IPS-18a (cell line): Measurements from ENCODE around the gene SLC17A1.

Experiments used
- H3K27ac ChIP-seq: one replicate; pipeline ENCODE4 v1.5.1; 2013; ENCODE audit warnings: low read length
- H3K27me3 ChIP-seq: one replicate; pipeline ENCODE4 v1.6.1; 2013; ENCODE audit warnings: mild to moderate bottlenecking, low read length; ENCODE audit not compliant: control insufficient read depth, insufficient read depth
- H3K36me3 ChIP-seq: one replicate; pipeline ENCODE4 v1.6.1; 2013; ENCODE audit warnings: low read depth, low read length; ENCODE audit not compliant: control insufficient read depth
- H3K4me1 ChIP-seq: one replicate; pipeline ENCODE4 v1.6.1; 2013; ENCODE audit warnings: low read depth, low read length; ENCODE audit not compliant: control insufficient read depth
- H3K4me3 ChIP-seq: one replicate; pipeline ENCODE4 v1.5.1; 2013; ENCODE audit warnings: low read length
- H3K9ac ChIP-seq: one replicate; pipeline ENCODE4 v1.6.1; 2013; ENCODE audit warnings: mild to moderate bottlenecking, low read length, moderate library complexity
- H3K9me3 ChIP-seq: one replicate; pipeline ENCODE4 v1.6.1; 2013; ENCODE audit warnings: low read depth, low read length; ENCODE audit not compliant: control insufficient read depth

Gene SLC17A1

GRCh38 chr6:25863360-25863759 lies 31.5 kb upstream of the SLC17A1 start:
- no peak overlapping the region for H3K27ac ChIP-seq
- no peaks in the 10 kb centered on the region for H3K4me1 ChIP-seq
- H3K36me3 ChIP-seq = no peaks in the 10 kb centered on the region
- no peak overlapping the region for H3K9ac ChIP-seq
- no peaks in the 10 kb centered on the region for H3K27me3 ChIP-seq
- H3K9me3 ChIP-seq = no peaks in the 10 kb centered on the region
- no peak overlapping the region for H3K4me3 ChIP-seq

DNA sequence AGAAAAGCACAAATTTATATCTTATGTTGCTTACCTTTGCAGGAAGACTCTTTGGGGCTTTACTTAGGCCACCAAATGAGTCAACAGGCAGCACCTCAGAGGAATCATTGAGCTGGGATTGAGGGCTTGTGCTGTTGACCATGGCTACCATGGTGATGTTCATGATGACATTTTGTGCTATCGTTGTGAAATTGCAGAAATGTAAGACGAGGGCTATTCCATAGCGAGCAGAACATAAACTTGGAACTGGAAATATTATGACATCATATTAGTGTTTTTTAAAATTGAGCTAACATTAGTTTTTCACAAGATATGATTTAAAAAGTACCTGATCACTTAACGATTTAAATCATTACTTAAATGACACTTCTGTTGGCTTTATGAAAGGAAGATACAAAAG lies 30.3 kb upstream of the SLC17A1 start:
- Histone ChIP-seq H3K9me3 (no peaks in the 10 kb centered on the region), H3K36me3 (no peaks in the 10 kb centered on the region), H3K4me3 (no peak overlapping the region), H3K27me3 (no peaks in the 10 kb centered on the region), H3K4me1 (no peaks in the 10 kb centered on the region), H3K27ac (no peak overlapping the region), H3K9ac (no peak overlapping the region)

- H3K27me3 ChIP-seq = no peaks in the 10 kb centered on the region
- H3K4me1 ChIP-seq = peaks cover 7% of the 10 kb centered on the region
- no peak overlapping the region for H3K4me3 ChIP-seq
- H3K9me3 ChIP-seq = no peaks in the 10 kb centered on the region
- no peak overlapping the region for H3K9ac ChIP-seq
- H3K27ac ChIP-seq = no peak overlapping the region
- no peaks in the 10 kb centered on the region for H3K36me3 ChIP-seq
These were observed 20.9 kb upstream of the SLC17A1 start for GRCh38 chr6:25852756-25853155.

GRCh38 chr6:25851961-25852360 lies 20.1 kb upstream of the SLC17A1 start:
- no peaks in the 10 kb centered on the region for H3K9me3 ChIP-seq
- H3K27me3 ChIP-seq = no peaks in the 10 kb centered on the region
- no peak overlapping the region for H3K9ac ChIP-seq
- peaks cover 7% of the 10 kb centered on the region for H3K4me1 ChIP-seq
- H3K36me3 ChIP-seq = no peaks in the 10 kb centered on the region
- no peak overlapping the region for H3K27ac ChIP-seq
- H3K4me3 ChIP-seq = no peak overlapping the region

GRCh38 chr6:25844518-25844917 lies 12.7 kb upstream of the SLC17A1 start:
- H3K27ac ChIP-seq = no peak overlapping the region
- peaks cover under 1% of the 10 kb centered on the region for H3K4me1 ChIP-seq
- no peaks in the 10 kb centered on the region for H3K27me3 ChIP-seq
- H3K9me3 ChIP-seq = no peaks in the 10 kb centered on the region
- H3K9ac ChIP-seq = no peak overlapping the region
- H3K4me3 ChIP-seq = no peak overlapping the region
- no peaks in the 10 kb centered on the region for H3K36me3 ChIP-seq

GRCh38 chr6:25842526-25842925 lies 10.7 kb upstream of the SLC17A1 start:
- H3K9me3 ChIP-seq = no peaks in the 10 kb centered on the region
- H3K36me3 ChIP-seq = no peaks in the 10 kb centered on the region
- no peaks in the 10 kb centered on the region for H3K27me3 ChIP-seq
- H3K27ac ChIP-seq = no peak overlapping the region
- no peak overlapping the region for H3K9ac ChIP-seq
- H3K4me3 ChIP-seq = no peak overlapping the region
- no peaks in the 10 kb centered on the region for H3K4me1 ChIP-seq

- no peaks in the 10 kb centered on the region for H3K9me3 ChIP-seq
- H3K27ac ChIP-seq = no peak overlapping the region
- no peak overlapping the region for H3K4me3 ChIP-seq
- no peak overlapping the region for H3K9ac ChIP-seq
- H3K36me3 ChIP-seq = no peaks in the 10 kb centered on the region
- H3K4me1 ChIP-seq = no peaks in the 10 kb centered on the region
- no peaks in the 10 kb centered on the region for H3K27me3 ChIP-seq
These were observed 3.8 kb upstream of the SLC17A1 start for GRCh38 chr6:25835442-25836283.

DNA sequence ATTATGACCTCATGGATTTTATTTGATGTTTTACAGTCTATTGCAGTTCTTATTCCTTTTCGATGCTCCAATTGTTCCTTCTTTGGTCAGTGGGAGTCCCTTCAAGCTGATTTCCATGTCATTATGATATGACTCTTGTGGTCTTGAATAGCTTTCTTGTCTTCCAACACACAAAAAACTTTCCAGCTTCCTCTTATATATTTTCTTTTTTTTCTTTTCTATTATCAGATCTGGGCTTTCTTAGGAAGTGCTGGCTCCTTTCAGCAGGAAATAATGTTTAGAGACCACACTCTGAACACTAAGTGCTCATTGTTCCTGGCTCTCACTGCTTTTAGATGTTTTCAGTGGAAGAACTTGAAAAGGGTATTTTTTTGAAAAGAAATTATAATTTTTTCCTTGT lies 3.1 kb upstream of the SLC17A1 start:
- no peaks in the 10 kb centered on the region for H3K4me1 ChIP-seq
- H3K27me3 ChIP-seq = no peaks in the 10 kb centered on the region

GRCh38 chr6:25833136-25833535 lies 1.3 kb upstream of the SLC17A1 start:
- no peaks in the 10 kb centered on the region for H3K4me1 ChIP-seq
- H3K4me3 ChIP-seq = no peak overlapping the region
- no peak overlapping the region for H3K27ac ChIP-seq
- no peaks in the 10 kb centered on the region for H3K9me3 ChIP-seq
- H3K36me3 ChIP-seq = no peaks in the 10 kb centered on the region
- no peak overlapping the region for H3K9ac ChIP-seq
- no peaks in the 10 kb centered on the region for H3K27me3 ChIP-seq

More for the DNA sequence above, 3.1 kb upstream of the SLC17A1 start:
- Histone ChIP-seq H3K36me3 (no peaks in the 10 kb centered on the region), H3K4me3 (no peak overlapping the region), H3K9me3 (no peaks in the 10 kb centered on the region), H3K9ac (no peak overlapping the region), H3K27ac (no peak overlapping the region)

GRCh38 chr6:25832670-25833069 lies 818 bp upstream of the SLC17A1 start:
- no peaks in the 10 kb centered on the region for H3K9me3 ChIP-seq
- no peaks in the 10 kb centered on the region for H3K27me3 ChIP-seq
- H3K4me1 ChIP-seq = no peaks in the 10 kb centered on the region
- no peak overlapping the region for H3K4me3 ChIP-seq
- no peak overlapping the region for H3K9ac ChIP-seq
- no peak overlapping the region for H3K27ac ChIP-seq
- no peaks in the 10 kb centered on the region for H3K36me3 ChIP-seq

GRCh38 chr6:25832307-25832662 lies 433 bp upstream of the SLC17A1 start:
- H3K27me3 ChIP-seq = no peaks in the 10 kb centered on the region
- no peaks in the 10 kb centered on the region for H3K9me3 ChIP-seq
- H3K4me3 ChIP-seq = no peak overlapping the region
- H3K9ac ChIP-seq = no peak overlapping the region
- no peaks in the 10 kb centered on the region for H3K4me1 ChIP-seq
- H3K36me3 ChIP-seq = no peaks in the 10 kb centered on the region
- no peak overlapping the region for H3K27ac ChIP-seq

- H3K4me1 ChIP-seq = no peaks in the 10 kb centered on the region
- no peak overlapping the region for H3K9ac ChIP-seq
- H3K27ac ChIP-seq = no peak overlapping the region
- no peak overlapping the region for H3K4me3 ChIP-seq
- no peaks in the 10 kb centered on the region for H3K36me3 ChIP-seq
- no peaks in the 10 kb centered on the region for H3K9me3 ChIP-seq
- no peaks in the 10 kb centered on the region for H3K27me3 ChIP-seq
These were observed 1.4 kb downstream of the SLC17A1 start for GRCh38 chr6:25830458-25830857.
